GM21723 (cell line): Measurements from ENCODE around the gene LRRC40.
"Not testable (repeated sequence)": the region's sequence is repeated elsewhere in the genome, so short reads cannot be mapped to it uniquely, and the experiment has no call there.

Experiments
- ATAC-seq: cut with Tn5 transposase; IDR thresholded peaks from one replicate; pipeline ENCODE4 v1.9.1; 2021; ENCODE audit warnings: mild to moderate bottlenecking, moderate library complexity; ENCODE audit not compliant: unreplicated experiment

The LRRC40 gene

GRCh38 chr1:70205434-70206118, at the start of gene LRRC40:
LRRC40 (minus strand) TSS chr1:70205579; CDS start chr1:70205540, 39 bp downstream.
- peak; percentile 88 for ATAC-seq

GRCh38 chr1:70248729-70249128, 43.4 kb upstream of the LRRC40 start:
- no peak for ATAC-seq

GRCh38 chr1:70247768-70248167, 42.4 kb upstream of the LRRC40 start:
- no peak for ATAC-seq

GRCh38 chr1:70247122-70247521, 41.7 kb upstream of the LRRC40 start:
- ATAC-seq: no peak

GRCh38 chr1:70239940-70240339, 34.6 kb upstream of the LRRC40 start:
- no peak for ATAC-seq

GRCh38 chr1:70234733-70235132, 29.4 kb upstream of the LRRC40 start:
- ATAC-seq: no peak

GRCh38 chr1:70231475-70231874, 26.1 kb upstream of the LRRC40 start:
- ATAC-seq: no peak

GRCh38 chr1:70228670-70229069, 23.3 kb upstream of the LRRC40 start:
- no peak for ATAC-seq

GRCh38 chr1:70227439-70227838, 22.1 kb upstream of the LRRC40 start:
- ATAC-seq: peak; percentile 61

- ATAC-seq: no peak
Measured at GRCh38 chr1:70224954-70225353, 19.6 kb upstream of the LRRC40 start.

- no peak for ATAC-seq
Measured at GRCh38 chr1:70222716-70223235, 17.4 kb upstream of the LRRC40 start.

GRCh38 chr1:70221238-70222121, 16.1 kb upstream of the LRRC40 start, which contains the start of gene SRSF11:
SRSF11 (plus strand) TSS chr1:70221380; CDS start chr1:70221637, 257 bp downstream.
- peak; percentile 91 for ATAC-seq

- ATAC-seq: peak; percentile 1
Measured at GRCh38 chr1:70220517-70221237, 15.3 kb upstream of the LRRC40 start.

GRCh38 chr1:70220015-70220414, 14.6 kb upstream of the LRRC40 start:
- no peak for ATAC-seq

GRCh38 chr1:70211541-70211940, 6.2 kb upstream of the LRRC40 start:
- no peak for ATAC-seq

GRCh38 chr1:70210820-70211219, 5.4 kb upstream of the LRRC40 start:
- no peak for ATAC-seq

GRCh38 chr1:70208292-70208691, 2.9 kb upstream of the LRRC40 start:
- ATAC-seq: no peak

GRCh38 chr1:70207492-70207891, 2.1 kb upstream of the LRRC40 start:
- no peak for ATAC-seq

GRCh38 chr1:70206833-70207232, 1.5 kb upstream of the LRRC40 start:
- not testable (repeated sequence) for ATAC-seq

- ATAC-seq: peak; percentile 44
Measured at GRCh38 chr1:70205071-70205433, 327 bp downstream of the LRRC40 start.

GRCh38 chr1:70204600-70204999, 779 bp downstream of the LRRC40 start:
- no peak for ATAC-seq
